DND-41 (cell line): ENCODE data around the gene UBE2Q2.

Source experiments
- EZH2 ChIP-seq: IDR thresholded peaks from 3 replicates; pipeline ENCODE4 v1.6.1; 2012; ENCODE audit warnings: borderline replicate concordance, low read depth, mild to moderate bottlenecking, moderate library complexity, low read length, inconsistent platforms; ENCODE audit not compliant: severe bottlenecking
- TF ChIP-seq, protein P1 (sequence below): IDR thresholded peaks from 2 replicates; pipeline ENCODE4 v1.5.1; 2012; ENCODE audit warnings: borderline replicate concordance, low read length, moderate library complexity, mild to moderate bottlenecking; ENCODE audit not compliant: poor library complexity, severe bottlenecking; ENCODE audit errors: extremely low read depth

DNA sequence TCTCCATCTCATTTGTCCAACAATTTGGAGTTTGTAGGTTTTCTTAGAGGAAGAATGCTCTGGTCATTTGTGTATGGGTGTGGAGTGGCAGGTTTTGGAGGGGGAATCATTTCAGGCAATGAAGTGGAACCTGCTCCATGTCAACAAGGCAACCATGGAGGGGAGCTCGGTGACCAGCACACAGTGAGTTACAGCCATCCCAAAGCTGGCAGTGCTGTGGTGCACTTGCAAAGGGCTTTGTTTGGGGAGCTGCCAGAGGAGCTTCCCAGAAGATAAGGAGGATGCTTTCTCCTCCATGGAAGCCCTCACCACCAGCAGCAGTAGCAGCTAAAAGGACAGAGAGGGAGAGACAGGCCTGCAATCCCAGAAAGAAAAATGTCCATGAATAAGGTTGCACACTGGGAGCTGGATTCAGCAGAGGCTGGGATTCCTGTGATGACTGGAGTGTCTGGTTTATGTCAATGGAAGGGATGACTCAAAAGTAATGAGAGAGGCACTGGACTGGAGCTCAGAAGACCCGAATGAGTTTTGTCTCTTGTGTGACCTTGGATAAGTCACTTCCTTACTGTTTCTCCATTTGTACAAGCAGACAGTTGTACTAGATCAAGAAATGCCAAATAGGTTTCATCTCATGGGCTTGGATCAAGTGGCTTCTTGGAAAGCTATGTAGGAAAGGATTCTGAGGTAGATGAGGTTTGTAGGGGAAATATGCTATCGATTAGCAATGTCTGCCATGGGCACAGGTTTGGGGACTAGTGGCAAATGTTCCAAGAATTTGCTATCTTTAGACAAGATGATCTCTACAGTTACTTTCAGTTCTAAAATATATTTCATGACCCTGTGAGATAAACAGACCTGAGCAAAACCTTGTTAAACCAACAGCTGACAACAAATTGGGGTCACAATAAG lies 27.2 kb upstream of the UBE2Q2 start:
- TF ChIP-seq, protein P1, sequence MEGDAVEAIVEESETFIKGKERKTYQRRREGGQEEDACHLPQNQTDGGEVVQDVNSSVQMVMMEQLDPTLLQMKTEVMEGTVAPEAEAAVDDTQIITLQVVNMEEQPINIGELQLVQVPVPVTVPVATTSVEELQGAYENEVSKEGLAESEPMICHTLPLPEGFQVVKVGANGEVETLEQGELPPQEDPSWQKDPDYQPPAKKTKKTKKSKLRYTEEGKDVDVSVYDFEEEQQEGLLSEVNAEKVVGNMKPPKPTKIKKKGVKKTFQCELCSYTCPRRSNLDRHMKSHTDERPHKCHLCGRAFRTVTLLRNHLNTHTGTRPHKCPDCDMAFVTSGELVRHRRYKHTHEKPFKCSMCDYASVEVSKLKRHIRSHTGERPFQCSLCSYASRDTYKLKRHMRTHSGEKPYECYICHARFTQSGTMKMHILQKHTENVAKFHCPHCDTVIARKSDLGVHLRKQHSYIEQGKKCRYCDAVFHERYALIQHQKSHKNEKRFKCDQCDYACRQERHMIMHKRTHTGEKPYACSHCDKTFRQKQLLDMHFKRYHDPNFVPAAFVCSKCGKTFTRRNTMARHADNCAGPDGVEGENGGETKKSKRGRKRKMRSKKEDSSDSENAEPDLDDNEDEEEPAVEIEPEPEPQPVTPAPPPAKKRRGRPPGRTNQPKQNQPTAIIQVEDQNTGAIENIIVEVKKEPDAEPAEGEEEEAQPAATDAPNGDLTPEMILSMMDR = no peak
- TF ChIP-seq EZH2 = no peak
